ENCODE data around the gene TMEFF2. TPM values are rescaled to one million over a fixed set of nuclear protein-coding genes. Genes with fewer than 3 reads are reported as not detected.

Gene TMEFF2
- total RNA-seq, 1 donor from 2014 or later = not detected

DNA sequence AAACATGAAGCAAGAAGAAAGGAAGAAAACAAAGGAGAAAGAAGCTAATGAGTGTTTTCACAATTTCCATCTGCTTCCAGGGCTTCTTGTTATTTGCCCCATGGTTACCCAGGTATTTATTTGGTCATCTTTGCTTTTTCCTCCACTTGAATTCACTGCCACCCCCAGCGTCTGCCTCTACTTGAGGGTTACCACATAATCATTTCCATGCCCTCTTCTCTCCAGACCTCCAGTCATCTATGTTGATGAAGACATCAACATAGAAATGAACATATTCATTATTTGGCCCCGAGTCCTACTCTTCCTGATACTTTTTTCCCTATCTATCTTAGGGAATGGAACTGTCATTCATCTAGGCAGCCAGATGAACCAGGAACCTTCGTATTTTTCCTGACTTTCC lies 214.2 kb downstream of the TMEFF2 start:
- no peak for ATAC-seq

DNA sequence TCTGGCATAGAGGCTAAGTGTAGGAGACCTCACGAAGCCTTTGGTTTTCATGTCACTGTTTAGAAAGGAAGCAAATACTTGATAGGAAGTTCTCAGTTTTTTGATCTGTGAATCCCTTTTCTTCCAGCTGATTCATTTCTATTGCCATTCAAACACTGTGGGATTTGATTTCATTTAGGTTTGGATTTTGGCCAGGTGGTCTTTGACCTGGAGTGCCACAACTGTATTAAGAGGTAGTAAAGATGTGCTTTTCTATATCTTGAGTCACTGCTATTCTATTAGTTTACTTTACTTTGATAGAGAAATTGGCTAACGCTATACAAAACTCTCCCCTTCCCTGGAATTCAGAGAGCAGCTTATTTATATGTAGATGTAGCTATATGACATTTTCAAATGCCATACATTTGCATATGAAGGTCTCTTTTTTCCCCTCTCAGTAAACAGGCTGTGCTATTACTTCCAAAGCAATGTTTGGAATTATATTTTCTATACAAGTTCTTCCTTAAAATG lies 215.5 kb downstream of the TMEFF2 start:
- ATAC-seq (no peak), DNase-seq (no peak)
- Histone ChIP-seq H3K4me1 (no peaks in the 10 kb centered on the region), H3K27ac (no peak overlapping the region), H3K9me3 (no peaks in the 10 kb centered on the region), H3K36me3 (no peaks in the 10 kb centered on the region), H3K4me3 (no peak overlapping the region), H3K27me3 (no peaks in the 10 kb centered on the region)
- TF ChIP-seq, protein P1, sequence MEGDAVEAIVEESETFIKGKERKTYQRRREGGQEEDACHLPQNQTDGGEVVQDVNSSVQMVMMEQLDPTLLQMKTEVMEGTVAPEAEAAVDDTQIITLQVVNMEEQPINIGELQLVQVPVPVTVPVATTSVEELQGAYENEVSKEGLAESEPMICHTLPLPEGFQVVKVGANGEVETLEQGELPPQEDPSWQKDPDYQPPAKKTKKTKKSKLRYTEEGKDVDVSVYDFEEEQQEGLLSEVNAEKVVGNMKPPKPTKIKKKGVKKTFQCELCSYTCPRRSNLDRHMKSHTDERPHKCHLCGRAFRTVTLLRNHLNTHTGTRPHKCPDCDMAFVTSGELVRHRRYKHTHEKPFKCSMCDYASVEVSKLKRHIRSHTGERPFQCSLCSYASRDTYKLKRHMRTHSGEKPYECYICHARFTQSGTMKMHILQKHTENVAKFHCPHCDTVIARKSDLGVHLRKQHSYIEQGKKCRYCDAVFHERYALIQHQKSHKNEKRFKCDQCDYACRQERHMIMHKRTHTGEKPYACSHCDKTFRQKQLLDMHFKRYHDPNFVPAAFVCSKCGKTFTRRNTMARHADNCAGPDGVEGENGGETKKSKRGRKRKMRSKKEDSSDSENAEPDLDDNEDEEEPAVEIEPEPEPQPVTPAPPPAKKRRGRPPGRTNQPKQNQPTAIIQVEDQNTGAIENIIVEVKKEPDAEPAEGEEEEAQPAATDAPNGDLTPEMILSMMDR (IDR thresholded peaks at IDR 0.05) = no peak
- intact Hi-C loops (cut with DNase I) = no loop called here

More for the DNA sequence above, 214.2 kb downstream of the TMEFF2 start:
- no peak for DNase-seq
- intact Hi-C loops (cut with DNase I) = no loop called here
- Histone ChIP-seq H3K4me3 (no peak overlapping the region), H3K36me3 (no peaks in the 10 kb centered on the region), H3K27ac (no peak overlapping the region), H3K27me3 (no peaks in the 10 kb centered on the region), H3K4me1 (no peaks in the 10 kb centered on the region), H3K9me3 (no peaks in the 10 kb centered on the region)
- TF ChIP-seq, protein P1 (IDR thresholded peaks at IDR 0.05) = no peak

DNA sequence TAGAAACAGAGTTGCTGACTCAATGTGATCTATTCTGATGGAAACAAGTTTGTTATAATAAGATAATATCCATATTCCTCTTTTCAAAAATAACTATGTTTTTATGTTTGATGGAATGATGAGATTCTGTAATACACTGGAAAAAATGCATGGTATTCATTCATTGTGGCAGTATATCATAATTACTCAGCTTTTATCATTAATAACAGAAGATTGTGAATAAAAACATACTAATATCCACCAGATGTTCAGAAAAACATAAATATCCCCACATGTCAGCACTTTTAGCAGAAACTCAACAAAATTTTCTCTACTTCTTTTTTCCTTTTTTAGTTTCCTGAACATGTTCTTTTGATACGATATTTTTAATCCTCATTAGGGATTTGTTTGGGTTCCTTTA lies 217.0 kb downstream of the TMEFF2 start:
- Histone ChIP-seq H3K27me3 (no peaks in the 10 kb centered on the region), H3K9me3 (no peaks in the 10 kb centered on the region), H3K36me3 (no peaks in the 10 kb centered on the region), H3K4me3 (no peak overlapping the region), H3K4me1 (no peaks in the 10 kb centered on the region), H3K27ac (no peak overlapping the region)
- intact Hi-C loops (cut with DNase I) = no loop called here
- no peak for ATAC-seq
- no peak for DNase-seq
- TF ChIP-seq, protein P1 (IDR thresholded peaks at IDR 0.05) = no peak

DNA sequence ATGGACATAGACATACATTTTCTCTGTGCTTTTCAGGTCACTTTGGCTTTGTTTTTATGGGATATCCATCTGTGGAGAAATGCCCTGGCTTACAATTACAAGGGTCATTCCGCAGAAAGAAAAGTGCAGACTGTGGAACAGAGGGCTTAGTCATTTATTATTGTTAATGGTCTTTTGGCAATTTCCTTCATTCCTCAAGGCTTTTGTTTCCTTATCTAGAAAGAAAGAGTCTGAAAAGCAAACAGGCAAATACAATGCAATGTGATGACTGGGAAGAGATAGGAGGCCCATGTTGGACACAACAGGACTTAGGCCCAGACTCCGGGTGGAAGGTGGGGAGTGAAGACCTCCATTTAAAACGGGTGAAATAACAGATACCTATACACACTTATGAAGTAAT lies 218.3 kb downstream of the TMEFF2 start:
- Histone ChIP-seq H3K9me3 (no peaks in the 10 kb centered on the region), H3K4me1 (no peaks in the 10 kb centered on the region), H3K36me3 (no peaks in the 10 kb centered on the region), H3K27me3 (no peaks in the 10 kb centered on the region), H3K4me3 (no peak overlapping the region), H3K27ac (no peak overlapping the region)
- intact Hi-C loops (cut with DNase I) = no loop called here
- ATAC-seq (no peak), DNase-seq (no peak)
- TF ChIP-seq, protein P1 (IDR thresholded peaks at IDR 0.05) = no peak

DNA sequence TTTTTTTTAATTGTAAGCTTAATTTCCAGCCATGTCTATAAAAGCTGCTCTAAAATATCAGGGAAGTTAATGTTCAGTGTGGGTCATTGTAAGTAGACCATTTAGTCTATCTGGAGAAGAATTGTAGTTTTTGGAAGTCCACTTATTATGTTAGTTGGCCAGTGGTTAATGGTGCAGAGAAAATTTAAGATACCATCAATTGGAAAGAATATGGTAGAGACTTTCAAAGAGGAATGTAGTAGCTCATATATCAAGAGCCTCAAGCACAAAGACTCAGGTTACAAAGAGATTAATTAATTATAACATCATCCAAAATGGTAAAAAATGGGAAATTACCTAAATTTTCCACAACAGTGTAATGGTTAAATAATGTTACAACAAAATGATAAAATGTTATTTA lies 220.1 kb downstream of the TMEFF2 start:
- ATAC-seq = no peak
- H3K4me3 ChIP-seq = no peak overlapping the region
- no peak overlapping the region for H3K27ac ChIP-seq
- TF ChIP-seq, protein P1 (IDR thresholded peaks at IDR 0.05) = no peak
- intact Hi-C loops (cut with DNase I) = no loop called here
- H3K27me3 ChIP-seq = no peaks in the 10 kb centered on the region
- no peaks in the 10 kb centered on the region for H3K9me3 ChIP-seq
- H3K4me1 ChIP-seq = no peaks in the 10 kb centered on the region
- no peak for DNase-seq
- H3K36me3 ChIP-seq = no peaks in the 10 kb centered on the region

DNA sequence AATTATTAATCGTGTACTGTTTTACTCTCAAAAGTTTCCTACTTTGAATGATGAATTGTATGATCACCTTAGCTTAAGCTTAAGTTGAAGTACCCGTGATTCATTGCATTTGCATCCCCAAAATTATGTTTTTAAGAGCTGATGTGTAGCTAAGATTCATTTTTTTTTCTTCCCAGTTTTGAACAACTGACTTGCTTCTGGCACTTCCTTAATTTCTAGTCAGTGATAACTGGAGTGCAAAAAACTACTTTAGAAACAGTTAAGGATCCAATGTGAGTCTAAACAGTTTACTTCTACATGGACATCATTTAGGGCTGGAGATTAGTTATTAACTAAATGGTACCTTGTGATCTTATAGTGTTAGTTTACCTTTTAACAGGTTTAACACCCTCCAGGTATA lies 223.9 kb downstream of the TMEFF2 start:
- TF ChIP-seq, protein P1 (IDR thresholded peaks at IDR 0.05) = no peak
- no peak for ATAC-seq
- DNase-seq = no peak
- Histone ChIP-seq H3K36me3 (no peaks in the 10 kb centered on the region), H3K27me3 (no peaks in the 10 kb centered on the region), H3K4me3 (no peak overlapping the region), H3K27ac (no peak overlapping the region), H3K9me3 (no peaks in the 10 kb centered on the region), H3K4me1 (no peaks in the 10 kb centered on the region)
- intact Hi-C loops (cut with DNase I) = no loop called here
